Stimulated activated CD4-positive, alpha-beta T cell treated with anti-CD3 and anti-CD28 coated beads, Interleukin-1b, Interleukin-23, amount 100 ng/mL, for 48 hours (primary cell): ENCODE measurements around the gene GCNA.
A peak's percentile ranks its signal among the peaks of the same experiment; 100 is the strongest.
"Not testable (repeated sequence)": the region's sequence is repeated elsewhere in the genome, so short reads cannot be mapped to it uniquely, and the experiment has no call there.

Experiments used
- DNase-seq: peaks from one replicate; pipeline ENCODE4 v3.0.0-alpha.2; 2020

GCNA gene

DNA sequence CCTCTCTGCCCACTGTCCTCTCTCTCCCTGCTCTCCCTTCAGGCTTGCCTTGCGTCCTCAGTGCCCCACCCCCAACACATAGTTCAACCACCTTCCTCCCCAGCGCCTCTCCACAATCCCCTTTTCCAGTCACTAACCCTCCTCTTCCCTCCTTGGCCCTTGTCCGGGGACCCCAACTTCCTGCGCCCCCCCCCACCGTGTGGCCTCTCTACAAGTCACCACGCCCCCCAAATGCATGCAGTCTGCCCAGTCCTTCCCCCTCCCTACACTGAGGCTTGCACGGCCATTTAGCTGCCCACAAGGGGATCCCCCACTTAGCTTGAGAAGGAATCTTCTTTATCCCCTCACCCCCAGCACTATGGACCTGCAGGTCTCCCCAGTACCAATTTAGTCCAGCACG is 39.5 kb downstream of the GCNA start:
- DNase-seq = no peak

- DNase-seq = peak; percentile 84
Measured at GRCh38 chrX:71618303-71618721, 40.1 kb downstream of the GCNA start, which contains the start of gene CXCR3. TSS of gene CXCR3 (minus strand) at chrX:71618511. CDS start at chrX:71618449, 62 bp downstream.

GRCh38 chrX:71618787-71619186 is 40.5 kb downstream of the GCNA start:
- no peak for DNase-seq

GRCh38 chrX:71619193-71619592 is 41.0 kb downstream of the GCNA start:
- DNase-seq = peak; percentile 79

DNA sequence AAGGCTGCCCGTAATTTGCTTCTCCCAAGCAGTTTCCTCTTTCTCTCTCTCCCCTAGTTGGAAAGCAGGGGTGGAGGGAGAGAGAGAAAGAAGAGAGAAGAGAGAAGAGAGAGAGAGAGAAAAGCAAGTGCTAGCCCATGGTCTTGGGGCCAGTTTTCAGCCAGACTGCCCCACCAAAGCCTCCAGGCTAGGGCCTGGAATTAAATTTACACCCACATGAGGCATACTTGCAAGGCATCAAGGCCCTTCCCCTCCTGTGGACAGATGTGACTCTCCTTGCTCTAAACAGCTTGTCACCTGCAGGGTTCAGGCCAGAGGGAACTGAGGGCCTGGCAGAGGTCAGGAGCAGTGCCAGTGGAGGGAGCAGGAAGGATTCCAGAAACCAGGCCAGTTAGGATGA is 41.7 kb downstream of the GCNA start:
- no peak for DNase-seq

- no peak for DNase-seq
Measured at GRCh38 chrX:71621603-71622002, 43.4 kb downstream of the GCNA start.

GRCh38 chrX:71622032-71622575 is 43.9 kb downstream of the GCNA start:
- no peak for DNase-seq

DNA sequence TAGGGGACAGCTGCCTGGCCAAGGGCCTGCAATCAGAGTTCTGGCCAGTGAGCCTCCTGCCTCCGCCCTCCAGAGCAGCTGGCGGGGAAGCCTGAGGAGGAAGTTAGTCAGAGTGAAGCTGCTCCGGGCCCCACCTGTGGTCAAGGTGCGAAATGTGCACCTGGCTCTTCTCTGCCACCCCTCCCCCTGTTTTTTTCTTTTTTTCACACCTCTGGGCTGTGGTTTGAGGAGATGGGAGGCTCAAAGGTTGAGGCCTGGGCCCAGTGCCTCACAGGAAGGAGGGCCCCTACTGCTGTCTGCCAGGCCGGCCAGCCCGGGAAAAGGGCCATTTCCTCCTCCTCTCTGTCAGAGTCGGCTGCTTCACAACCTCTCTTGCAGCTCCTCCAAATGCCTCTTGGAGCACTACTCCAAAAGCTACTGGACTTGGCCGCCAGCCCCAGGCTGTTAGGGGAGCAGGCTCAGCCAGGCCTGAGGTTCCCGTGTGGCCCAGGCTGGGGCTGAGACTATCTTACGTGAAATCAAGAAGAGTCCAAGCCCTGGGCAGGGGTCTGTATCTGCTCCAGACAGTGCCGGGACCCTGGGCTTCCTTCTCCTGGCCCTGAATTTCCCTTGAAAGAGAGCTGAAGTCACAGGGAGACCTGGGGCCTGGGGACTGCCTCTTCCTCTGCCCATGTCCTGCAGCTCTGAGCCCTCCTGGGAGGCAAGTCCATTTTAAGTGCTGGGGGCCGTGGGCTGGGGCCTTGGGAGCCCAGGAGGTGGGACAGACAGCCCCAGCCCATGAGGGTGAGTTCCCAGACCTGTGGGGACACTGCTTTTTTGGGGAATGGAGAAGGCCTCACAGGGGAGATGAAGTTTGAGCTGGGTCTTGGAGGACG is 44.6 kb downstream of the GCNA start:
- DNase-seq = peak; percentile 77

DNA sequence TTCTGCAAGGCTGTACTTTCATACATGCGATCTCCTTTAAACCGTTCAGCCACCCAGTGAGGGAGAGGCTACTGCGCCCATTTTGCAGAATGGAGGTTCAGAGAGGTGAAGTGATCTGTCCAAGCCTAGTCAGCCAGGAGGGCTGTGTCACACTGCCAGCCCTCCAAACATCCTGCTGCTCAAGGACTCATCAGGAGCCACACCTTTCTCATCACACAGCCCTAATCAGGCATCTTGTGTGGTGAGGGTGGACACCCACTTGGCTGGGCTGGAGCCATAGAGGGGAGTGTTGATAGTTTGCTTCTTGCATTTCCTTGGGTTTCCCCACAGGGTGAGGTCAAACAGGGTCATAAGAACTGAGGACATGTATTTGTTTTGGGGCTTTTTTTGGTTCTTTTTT is 45.5 kb downstream of the GCNA start:
- no peak for DNase-seq

- no peak for DNase-seq
Measured at GRCh38 chrX:71625471-71625870, 47.2 kb downstream of the GCNA start.

DNA sequence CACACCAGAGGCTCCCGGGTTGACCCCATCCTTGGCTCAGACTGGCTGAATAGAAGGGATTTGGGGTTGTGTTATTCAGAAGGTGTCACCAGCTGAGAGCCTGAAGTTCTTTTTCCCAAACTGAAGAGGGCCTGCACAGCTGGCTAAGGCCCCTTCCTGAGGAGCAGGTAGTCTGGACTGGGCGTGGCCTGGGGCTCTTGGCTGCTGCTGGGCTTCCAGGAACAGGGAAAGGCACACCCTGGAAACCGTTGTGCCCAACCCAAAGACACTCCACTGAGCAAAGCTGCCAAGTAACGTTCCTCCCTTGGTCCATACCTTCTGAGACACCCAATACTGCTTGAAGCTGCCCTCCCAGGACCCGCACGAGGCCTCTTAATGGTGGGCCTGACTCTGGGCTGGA is 48.3 kb downstream of the GCNA start:
- DNase-seq = no peak

GRCh38 chrX:71627588-71628404 is 49.6 kb downstream of the GCNA start:
- no peak for DNase-seq

- DNase-seq = no peak
Measured at GRCh38 chrX:71629467-71629866, 51.2 kb downstream of the GCNA start.

GRCh38 chrX:71632923-71633657 is 54.9 kb downstream of the GCNA start:
- DNase-seq = no peak

DNA sequence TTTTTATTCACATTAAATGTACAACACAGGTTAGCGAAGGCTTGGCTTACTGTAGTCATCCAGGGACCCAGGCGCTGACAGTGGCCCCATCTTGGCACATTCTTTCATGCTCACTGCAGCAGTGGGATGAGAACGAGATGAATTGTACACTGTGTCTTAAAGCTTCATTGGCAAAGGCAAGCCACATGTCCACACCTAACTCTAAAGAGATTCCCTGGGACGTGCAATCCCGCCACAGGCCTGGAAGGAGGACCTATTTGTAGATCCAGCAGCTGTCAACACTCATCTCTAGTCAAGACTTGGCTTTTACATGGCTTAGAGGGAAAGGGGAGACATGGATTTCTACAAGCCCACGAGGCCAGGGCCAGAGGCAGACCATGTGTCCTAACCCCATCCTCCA is 56.1 kb downstream of the GCNA start:
- DNase-seq = no peak

GRCh38 chrX:71636438-71637252 is 58.4 kb downstream of the GCNA start:
- no peak for DNase-seq

GRCh38 chrX:71637253-71637618 is 59.0 kb downstream of the GCNA start:
- DNase-seq = no peak

DNA sequence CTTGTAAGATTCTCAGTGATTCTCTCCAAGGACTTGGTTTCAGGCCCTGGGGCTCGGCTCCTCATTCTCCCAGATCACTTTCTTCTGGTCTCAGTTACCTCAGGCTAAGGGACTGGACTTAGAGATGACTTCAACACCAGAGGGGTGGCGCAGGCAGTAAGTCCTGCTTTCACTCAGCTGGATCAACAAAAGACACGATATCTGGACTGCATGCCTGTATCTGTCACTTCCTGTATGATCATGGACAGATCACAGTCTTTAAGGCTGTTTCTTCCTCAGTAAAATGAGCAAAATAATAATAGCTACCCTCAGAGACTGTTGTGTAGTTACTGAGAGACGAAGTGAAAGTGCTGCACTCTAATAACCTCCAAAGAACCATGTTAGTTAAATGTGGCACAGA is 59.6 kb downstream of the GCNA start:
- DNase-seq = no peak

DNA sequence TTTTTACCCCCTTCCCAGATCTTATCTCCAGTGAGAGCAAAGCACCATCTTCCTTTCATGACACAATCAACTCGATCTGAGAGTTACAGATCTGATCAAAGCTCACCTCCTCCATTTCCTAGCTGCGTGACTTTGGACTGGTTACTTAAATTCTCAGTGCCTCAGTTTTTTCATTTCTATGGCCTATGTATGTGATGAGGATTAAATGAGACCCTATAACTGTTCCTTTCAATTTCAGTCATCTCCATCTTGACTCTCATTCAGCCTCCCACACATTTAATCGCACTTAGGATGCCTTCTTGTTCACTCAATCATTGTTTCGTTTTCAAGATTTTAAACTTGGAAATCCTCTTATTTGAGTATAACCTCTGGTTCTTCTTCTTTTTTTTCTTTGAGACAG is 60.2 kb downstream of the GCNA start:
- no peak for DNase-seq

DNA sequence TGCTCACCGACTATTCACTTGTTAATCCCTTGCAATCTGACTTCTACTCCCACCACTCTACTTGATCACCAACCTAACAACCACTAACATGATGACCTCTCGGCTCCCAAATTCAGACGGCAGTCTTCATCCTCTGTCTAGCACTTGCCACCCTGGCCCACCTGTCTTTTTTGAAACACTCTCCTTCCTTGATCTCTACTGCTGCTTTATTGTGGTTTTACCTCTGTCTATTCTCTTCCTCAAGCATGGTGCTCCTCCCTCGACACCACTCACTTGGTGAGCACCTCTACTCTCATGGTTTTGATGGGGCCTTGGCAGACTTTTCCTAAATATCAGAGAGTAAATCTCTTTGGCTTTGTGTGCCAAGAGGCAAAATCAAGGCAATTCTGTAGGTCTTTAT is 61.8 kb downstream of the GCNA start:
- DNase-seq = no peak

DNA sequence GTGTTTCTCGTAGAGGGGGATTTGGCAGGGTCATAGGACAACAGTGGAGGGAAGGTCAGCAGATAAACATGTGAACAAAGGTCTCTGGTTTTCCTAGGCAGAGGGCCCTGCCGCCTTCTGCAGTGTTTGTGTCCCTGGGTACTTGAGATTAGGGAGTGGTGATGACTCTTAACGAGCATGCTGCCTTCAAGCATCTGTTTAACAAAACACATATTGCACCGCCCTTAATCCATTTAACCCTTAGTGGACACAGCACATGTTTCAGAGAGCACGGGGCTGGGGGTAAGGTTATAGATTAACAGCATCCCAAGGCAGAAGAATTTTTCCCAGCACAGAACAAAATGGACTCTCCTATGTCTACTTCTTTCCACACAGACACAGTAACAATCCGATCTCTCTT is 66.2 kb downstream of the GCNA start:
- DNase-seq = not testable (repeated sequence)

GRCh38 chrX:71650333-71650969 is 72.2 kb downstream of the GCNA start:
- no peak for DNase-seq
